Limb (tissue), 2 donors: Measurements from ENCODE around the gene GFOD2.

Source experiments
- DNase-seq, 2 donors: peaks; one replicate each; pipeline ENCODE4 v3.0.0-alpha.2; 2016; ENCODE audit errors: extremely low spot score in 2 of 2

Gene GFOD2

GRCh38 chr16:67673712-67674580 lies 45.2 kb downstream of the GFOD2 start:
- no peak for DNase-seq

DNA sequence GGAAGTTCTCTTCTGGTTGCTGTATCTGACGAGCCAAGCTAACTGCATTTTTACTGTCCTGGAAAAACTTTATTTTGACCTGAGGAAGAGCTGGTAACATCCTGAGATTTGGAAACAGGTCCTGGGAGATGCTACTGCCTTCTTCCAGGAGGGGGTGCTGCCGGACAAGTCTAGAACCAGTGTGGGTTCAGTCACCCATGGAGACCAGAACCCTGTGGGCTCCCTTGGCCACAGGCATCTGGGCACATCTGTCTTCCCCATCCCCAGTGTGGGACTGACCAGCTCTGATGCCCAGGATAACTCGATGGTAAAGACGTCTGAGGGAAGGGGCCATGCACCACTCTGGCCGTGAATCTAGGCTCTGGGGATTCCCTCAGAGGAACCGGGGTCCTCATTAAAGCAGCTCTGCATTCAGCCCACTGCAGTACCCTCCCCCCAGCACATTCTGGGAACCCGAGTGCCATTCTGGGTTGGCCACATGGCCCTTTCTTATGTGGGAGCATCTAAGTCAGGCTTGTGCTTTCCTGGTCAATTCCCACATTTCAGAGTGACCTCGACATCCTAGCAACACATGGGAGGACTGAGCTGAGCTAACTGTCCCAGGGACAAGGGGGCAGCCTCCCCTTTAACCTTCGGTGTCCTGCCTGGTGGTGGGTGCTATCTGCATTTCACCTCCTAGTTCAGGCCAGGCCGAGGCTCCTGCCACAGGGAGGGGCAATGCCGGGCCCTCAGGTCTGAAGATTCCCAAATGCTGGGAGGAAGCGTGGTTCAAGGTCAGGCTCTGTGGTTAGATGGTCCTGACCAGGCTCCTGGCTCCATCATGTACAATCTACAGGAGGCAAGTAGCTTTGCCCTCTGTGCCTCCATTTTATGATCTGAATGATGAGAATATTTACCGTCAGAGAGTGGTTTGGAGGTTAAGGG lies 46.1 kb downstream of the GFOD2 start:
- DNase-seq, result peak in 1 of 2 donors; percentile 65

GRCh38 chr16:67672306-67672705 lies 46.8 kb downstream of the GFOD2 start:
- no peak for DNase-seq

DNA sequence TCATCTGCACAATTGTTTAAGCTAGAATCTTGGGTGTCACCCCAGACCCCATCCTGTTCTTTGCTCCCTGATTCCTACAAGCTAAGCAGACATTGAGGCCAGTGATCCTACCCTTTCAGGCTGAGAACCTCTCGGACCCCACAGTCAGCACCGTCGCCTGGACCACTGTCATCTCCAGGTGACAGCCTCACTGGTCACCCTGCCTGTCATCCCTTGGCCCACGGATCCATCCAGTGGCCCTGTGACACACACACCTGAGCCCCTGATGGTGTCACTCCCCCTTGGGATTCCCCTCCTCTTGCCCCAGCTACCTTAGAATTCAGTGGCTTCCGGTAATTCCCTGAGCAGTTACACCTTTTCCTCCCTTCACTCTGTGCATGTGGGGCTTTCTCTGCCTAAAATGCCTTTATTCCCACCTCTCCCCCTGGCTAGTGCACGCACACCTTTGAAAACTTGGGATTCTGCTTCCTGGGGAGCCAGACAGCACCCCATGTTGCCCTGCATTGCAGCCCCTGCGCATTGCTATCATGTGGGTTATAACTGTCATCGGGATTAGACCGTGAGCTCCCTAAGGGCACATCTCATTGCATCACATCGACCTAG lies 49.5 kb downstream of the GFOD2 start:
- no peak for DNase-seq

- DNase-seq, result no peak
These were observed 50.5 kb downstream of the GFOD2 start for GRCh38 chr16:67668495-67669157.

- DNase-seq, result peak; percentile 86
These were observed 51.2 kb downstream of the GFOD2 start for GRCh38 chr16:67667817-67668494.

DNA sequence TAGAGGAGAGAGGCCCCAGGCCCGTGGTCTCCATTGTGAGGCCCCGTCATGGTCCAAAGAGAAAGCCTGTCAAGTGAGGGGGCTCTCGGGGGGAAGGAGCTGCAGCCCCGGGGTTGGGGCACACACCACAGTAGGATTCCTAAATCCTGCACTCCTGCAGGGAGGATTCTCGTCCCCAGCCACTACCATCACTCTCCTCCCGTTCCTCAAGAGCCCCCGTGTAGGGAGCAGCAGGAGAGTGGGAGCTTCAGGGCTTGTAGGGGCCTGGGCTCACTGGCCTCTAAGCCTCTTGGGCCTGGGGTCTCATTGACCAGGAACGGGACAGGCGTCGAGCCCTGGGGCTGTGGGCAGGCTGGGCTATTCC lies 51.7 kb downstream of the GFOD2 start:
- no peak for DNase-seq

- peak; percentile 67 to 89 for DNase-seq
These were observed 52.3 kb downstream of the GFOD2 start, which contains the start of the genes C16orf86 and ENKD1 for GRCh38 chr16:67666559-67667452. C16orf86 (plus strand) TSS chr16:67666814; CDS start chr16:67666971, 157 bp downstream. ENKD1 (minus strand) TSS chr16:67666750; CDS start chr16:67666442, 308 bp downstream.

DNA sequence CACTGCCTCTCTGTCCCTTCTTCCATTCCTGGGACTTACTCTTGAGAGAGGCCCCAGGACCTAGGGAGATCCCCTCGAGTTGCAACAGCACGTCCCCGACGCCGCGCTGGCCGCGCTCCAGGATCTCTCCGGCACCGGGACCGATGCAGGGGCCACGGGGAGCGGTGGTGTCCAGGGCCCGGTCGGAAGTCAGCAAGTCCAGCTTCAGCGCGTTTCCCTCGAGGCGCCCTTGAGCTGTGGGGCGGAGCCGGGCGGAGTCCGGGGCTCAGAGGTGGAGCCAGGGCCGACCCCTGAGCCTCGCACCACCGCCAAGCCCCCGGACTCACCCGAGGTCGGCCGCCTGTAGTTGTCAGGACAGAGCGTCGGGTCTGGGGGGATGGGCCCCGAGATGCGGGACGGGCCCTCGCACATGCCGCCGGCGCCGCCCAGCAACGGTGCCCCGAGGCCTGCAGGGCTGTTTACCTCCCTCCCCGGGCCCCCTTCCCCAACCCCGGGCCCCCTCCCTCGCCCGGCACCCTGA lies 53.0 kb downstream of the GFOD2 start:
- DNase-seq, result peak in 1 of 2 donors; percentile 62

DNA sequence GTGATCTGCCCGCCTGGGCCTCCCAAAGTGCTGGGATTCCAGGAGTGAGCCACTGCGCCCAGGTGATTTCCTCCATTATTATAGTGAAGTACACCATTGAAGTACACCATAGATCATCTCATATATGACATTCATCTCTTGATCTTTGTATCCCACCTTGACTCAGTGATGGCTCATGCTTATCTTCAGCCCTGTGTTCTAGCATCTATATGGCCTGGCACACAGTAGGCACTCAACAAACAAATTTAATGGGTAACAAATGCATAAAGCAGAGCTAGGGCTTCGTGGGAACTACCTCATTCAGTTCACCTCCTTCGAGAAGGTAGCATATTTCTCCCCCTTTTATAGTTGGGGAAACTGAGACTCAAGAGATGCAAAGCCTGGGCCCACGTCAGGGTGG lies 53.5 kb downstream of the GFOD2 start:
- DNase-seq, result no peak

- DNase-seq, result no peak
These were observed 54.2 kb downstream of the GFOD2 start for GRCh38 chr16:67664871-67665270.

DNA sequence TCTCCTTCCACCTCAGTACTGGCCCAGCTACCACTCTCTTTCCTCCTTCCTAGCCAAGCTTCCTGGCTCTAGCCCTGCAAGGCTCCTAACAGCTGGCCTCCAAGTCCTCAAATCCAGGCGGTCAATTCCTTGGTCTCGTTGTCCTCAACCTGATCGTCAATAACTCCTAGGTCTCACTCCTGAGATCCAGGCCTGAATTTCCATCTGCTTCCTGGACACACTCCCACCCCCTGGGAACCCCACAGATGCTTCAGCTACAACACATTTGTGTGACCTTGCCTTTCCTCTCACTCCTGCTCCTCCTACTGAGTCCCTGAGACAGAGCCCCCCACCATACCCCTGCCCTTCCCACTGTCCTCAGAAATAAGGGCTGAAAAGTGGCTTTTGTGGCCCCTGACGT lies 54.9 kb downstream of the GFOD2 start:
- no peak for DNase-seq

- DNase-seq, result no peak
These were observed 55.3 kb downstream of the GFOD2 start for GRCh38 chr16:67663877-67664222.

GRCh38 chr16:67663151-67663876 lies 55.8 kb downstream of the GFOD2 start:
- peak in 1 of 2 donors; percentile 46 for DNase-seq

DNA sequence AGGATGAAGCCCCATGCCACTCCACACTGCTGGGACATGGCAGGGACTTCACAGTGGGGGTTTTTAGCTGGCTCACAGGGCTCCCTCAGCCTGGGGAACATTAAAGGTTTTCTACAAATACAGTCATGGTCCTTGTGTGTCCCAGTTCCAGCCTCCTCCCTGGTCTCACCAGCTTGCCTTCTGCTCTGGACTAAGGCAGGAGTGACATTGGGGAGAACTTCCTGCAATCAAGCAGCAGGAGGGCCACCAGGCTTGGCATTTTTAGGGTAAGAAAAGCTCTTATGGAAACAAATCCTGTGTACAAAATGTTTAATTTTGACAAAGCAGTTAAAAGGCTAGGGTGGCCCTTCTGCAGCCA lies 56.5 kb downstream of the GFOD2 start:
- DNase-seq, result no peak

GRCh38 chr16:67661886-67662652 lies 57.0 kb downstream of the GFOD2 start:
- DNase-seq, result no peak

DNA sequence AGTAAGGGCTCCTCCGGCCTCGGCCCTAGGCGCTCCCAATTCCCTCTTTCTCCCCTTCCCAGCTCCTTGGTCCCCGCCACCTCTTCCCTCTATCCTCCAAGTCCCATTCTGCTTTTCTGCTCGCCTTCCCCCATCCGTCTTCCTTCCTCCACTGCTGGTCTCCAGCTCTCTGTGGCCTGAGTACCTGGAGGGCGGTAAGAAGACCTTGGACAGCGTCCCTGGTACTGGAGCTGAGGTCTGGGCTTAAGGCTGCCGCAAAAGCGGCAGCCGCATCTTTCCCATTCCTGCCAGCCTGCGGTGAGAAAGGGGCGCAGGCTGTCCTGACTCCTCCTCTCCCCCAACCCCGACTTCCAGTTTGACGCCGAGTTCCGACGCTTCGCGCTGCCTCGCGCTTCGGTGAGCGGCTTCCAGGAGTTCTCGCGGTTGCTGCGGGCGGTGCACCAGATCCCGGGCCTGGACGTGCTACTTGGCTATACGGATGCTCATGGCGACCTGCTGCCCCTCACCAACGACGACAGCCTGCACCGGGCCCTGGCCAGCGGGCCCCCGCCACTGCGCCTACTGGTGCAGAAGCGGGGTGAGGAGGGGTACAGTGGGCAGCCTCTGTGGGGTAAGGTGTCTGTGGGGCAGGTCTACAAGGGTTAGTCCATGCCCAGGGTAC lies 57.9 kb downstream of the GFOD2 start:
- DNase-seq, result no peak
